Activated CD4-positive, CD25-positive, alpha-beta regulatory T cell treated with anti-CD3 and anti-CD28 coated beads, Interleukin-2, amount 50 U/mL, for 24 hours (primary cell): ENCODE results near the gene TSPYL1.
"Not testable (repeated sequence)": the region's sequence is repeated elsewhere in the genome, so short reads cannot be mapped to it uniquely, and the experiment has no call there.

Experiments
- ATAC-seq, 2 donors: fragments of 150-1000 bp; cut with Tn5 transposase; one replicate each; pipeline ENCODE4 v1.10.0; 2021; ENCODE audit warnings: mild to moderate bottlenecking in 1 of 2, moderate library complexity in 1 of 2

The TSPYL1 gene

DNA sequence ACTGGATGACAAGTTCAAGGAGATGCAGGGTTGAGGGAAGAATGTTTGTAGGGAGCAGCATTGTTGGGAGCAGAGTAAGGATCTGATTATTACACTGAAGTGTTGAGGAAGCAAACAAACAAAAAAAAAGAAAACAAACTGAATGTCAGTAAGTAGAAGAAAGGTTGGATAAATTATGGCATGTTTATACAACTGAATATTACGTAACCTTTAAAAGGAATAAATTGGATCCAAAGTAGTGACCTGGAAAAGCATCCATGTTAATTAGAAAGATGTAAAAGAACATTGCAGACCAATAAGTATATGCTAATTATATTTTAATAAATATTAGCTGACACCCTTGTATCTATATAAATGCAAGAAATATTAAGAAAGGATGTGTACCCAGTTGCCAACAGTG lies 12.8 kb upstream of the TSPYL1 start:
- ATAC-seq: no peak

DNA sequence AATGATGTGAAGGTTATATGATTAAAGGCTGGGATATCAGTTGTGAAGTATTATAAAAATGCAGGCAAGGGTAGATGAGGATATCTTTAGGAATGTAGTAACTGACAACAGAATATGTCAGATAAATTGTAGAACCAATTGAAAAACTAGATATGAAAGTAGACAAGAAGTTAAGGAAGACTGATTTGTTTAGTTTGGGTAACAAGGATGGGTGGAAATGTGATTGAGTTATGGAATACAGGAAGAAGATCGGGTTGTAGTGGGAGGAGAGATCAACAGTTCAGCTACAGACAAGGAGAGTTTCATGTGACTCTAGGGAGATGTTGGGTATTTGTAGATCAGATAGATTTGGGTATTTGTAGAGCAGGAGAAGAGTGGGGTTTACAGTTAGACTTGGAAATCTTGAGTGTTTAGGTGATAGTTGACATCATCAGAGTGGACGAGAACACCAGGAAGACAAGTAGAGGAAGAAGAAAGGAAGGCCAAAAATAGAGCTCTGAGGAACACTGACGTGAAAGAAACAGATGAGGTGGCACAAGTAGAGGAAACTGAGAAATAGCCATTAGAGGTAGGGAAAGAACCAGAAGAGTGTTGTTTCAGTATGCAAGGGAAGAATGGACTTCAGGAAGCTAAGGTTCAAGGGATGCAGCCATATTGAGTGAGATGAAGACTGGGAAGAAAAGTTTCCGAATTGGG lies 12.1 kb upstream of the TSPYL1 start:
- ATAC-seq: no peak

DNA sequence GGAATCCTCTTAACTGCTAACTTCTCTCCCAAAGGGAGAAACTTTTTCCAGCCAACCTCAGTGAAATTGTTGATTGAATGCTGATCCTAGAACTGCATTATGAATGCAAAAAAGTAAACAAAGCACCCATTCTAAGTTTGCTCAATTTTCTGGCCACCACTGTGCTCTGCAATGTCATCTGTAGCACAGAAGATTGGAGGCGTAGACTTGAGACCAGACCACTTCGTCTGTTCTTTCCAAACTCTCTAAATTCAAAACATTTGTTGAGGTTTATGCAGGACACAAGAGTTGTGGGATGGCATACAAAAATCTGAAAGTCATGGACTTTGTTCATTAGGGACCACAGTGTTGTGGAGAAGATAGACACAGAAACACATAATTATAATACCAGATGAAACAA lies 11.1 kb upstream of the TSPYL1 start:
- no peak for ATAC-seq

DNA sequence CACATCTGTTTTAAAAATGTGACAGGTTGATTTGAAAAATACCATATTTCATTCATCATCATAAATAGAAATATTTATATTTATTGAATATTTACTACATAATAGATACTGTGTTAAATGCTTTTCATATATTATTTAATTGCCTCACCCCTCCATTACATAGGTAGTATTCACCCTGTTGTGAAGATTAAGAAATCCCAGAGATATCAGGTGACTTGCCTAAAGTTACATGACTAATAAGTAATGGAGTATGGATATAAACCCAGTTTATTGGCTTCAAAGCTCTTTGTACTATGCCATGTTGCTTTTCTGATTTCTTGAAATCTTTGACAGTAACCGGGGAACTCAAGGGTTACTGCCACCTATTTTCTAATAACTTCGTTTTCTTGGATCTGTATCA lies 10.1 kb upstream of the TSPYL1 start:
- ATAC-seq: no peak

- peak; percentile 53 for ATAC-seq
Measured at GRCh38 chr6:116287689-116288282, 8.1 kb upstream of the TSPYL1 start.

- no peak for ATAC-seq
Measured at GRCh38 chr6:116286773-116287358, 7.1 kb upstream of the TSPYL1 start.

DNA sequence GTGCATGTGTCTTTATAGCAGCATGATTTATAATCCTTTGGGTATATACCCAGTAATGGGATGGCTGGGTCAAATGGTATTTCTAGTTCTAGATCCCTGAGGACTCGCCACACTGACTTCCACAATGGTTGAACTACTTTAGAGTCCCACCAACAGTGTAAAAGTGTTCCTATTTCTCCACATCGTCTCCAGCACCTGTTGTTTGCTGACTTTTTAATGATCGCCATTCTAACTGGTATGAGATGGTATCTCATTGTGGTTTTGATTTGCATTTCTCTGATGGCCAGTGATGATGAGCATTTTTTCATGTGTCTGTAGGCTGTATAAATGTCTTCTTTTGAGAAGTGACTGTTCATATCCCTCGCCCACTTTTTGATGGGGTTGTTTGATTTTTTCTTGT lies 5.3 kb upstream of the TSPYL1 start:
- not testable (repeated sequence) for ATAC-seq

DNA sequence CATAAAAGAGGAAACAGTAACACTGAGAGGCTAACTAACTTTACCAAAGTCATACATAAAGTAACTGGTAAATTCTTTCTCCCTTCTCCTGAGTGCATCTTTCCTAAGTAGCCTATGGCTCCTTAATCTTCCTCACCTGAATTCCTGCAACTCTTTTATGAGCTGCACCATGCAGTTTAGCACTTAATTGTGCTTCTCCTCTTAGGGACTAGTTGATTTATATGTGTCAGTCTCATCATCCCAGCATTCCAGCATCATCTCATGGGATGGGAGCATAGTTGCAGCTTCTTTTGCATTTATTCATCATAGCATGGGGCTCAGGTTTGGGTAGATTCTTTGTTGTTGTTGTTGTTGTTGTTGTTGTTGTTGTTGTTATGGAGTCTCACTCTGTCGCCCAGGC lies 3.5 kb upstream of the TSPYL1 start:
- ATAC-seq: no peak

DNA sequence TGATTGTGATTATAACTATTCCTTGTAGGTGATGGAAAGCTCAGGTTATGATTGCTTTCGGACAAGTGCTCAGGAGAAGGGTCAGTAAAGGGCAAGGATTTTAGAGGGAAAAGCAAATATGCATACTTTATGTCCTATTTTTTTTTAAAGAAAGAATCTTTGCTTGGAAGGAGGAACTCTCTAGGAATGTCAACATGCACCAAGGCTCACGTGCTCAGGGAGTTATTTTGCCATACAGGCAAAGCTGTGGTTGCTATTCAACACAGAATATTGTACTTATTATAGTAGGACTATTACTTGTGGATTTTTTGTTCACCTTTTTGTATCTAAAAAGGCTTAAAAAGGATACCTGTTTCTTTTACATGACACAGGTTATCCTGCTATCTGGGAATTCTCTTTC lies 3.0 kb upstream of the TSPYL1 start:
- no peak for ATAC-seq

- ATAC-seq: no peak
Measured at GRCh38 chr6:116280933-116281316, 1.2 kb upstream of the TSPYL1 start.

- no peak for ATAC-seq
Measured at GRCh38 chr6:116280161-116280932, 617 bp upstream of the TSPYL1 start.

- ATAC-seq: no peak
Measured at GRCh38 chr6:116278854-116279231, 887 bp downstream of the TSPYL1 start.

- no peak for ATAC-seq
Measured at GRCh38 chr6:116278481-116278829, 1.3 kb downstream of the TSPYL1 start.

DNA sequence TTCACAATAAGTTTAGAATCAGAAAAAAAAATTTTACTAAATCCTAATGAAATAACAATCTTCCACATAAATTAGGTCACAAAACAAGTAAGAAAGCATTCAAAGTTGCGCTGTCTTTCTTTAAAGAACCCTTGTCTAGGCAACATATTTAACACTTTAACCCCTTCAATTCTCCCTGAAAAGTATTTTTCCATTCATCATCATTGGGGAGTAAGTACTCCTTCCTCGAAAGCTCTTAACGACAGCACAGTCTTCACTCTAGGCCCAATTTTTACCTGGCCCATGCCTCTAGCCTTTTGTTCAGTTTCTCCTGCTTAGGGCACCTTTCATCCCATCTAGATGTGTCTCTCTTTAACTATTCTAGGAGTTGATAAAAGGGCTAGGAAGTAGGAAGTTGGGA lies 2.6 kb downstream of the TSPYL1 start:
- no peak for ATAC-seq

- no peak for ATAC-seq
Measured at GRCh38 chr6:116271149-116271708, 8.5 kb downstream of the TSPYL1 start.

- peak; percentile 47 to 52 for ATAC-seq
Measured at GRCh38 chr6:116268589-116269293, 11.0 kb downstream of the TSPYL1 start.

GRCh38 chr6:116267836-116268588 lies 11.7 kb downstream of the TSPYL1 start:
- ATAC-seq: peak; percentile 49 to 59

DNA sequence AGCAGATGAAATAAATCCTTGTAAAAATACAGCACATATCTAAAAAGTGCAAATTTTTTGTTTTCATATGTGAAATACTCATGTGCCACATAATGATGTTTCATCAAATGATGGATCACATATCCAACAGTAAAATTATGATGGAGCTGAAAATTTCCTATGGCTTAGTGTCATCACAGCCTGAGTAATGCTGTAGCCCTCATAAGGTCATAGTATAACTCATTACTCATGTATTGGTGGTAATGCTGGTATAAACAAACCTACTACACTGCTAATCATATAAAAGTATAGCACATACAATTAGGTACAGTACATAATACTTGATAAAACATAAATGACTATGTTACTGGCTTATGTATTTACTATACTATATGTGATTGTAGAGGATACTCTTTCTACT lies 12.9 kb downstream of the TSPYL1 start:
- peak; percentile 39 to 56 for ATAC-seq

- ATAC-seq: peak; percentile 48 to 68
Measured at GRCh38 chr6:116265041-116265829, 14.5 kb downstream of the TSPYL1 start.

GRCh38 chr6:116263353-116263752 lies 16.4 kb downstream of the TSPYL1 start:
- ATAC-seq: no peak

DNA sequence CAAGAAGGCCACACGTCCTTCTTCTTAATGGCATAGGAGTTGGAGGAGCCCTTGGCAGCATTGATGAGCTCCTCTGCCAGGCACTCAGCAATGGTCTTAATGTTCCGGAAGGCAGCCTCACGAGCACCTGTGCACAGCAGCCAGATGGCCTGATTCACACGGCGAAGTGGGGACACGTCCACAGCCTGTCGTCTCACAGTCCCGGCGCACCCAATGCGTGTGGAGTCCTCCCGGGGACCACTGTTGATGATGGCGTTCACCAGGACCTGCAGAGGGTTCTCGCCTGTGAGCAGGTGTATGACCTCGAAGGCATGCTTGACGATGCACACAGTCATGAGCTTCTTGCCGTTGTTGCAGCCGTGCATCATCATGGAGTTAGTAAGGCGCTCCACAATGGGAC lies 21.2 kb downstream of the TSPYL1 start:
- no peak for ATAC-seq
